Measurements from ENCODE around the gene ACKR3. TPM values are rescaled to one million over a fixed set of nuclear protein-coding genes. Genes with fewer than 3 reads are reported as not detected.

Gene ACKR3
- 6.9 and 13.3 TPM in 2 replicates for total RNA-seq

GRCh38 chr2:236569573-236569973 lies at the start of gene ACKR3:
Gene ACKR3 (plus strand): TSS chr2:236569825. CDS start chr2:236580466, 10,641 bp downstream.

